ENCODE data around the gene LRMDA.

The LRMDA gene

DNA sequence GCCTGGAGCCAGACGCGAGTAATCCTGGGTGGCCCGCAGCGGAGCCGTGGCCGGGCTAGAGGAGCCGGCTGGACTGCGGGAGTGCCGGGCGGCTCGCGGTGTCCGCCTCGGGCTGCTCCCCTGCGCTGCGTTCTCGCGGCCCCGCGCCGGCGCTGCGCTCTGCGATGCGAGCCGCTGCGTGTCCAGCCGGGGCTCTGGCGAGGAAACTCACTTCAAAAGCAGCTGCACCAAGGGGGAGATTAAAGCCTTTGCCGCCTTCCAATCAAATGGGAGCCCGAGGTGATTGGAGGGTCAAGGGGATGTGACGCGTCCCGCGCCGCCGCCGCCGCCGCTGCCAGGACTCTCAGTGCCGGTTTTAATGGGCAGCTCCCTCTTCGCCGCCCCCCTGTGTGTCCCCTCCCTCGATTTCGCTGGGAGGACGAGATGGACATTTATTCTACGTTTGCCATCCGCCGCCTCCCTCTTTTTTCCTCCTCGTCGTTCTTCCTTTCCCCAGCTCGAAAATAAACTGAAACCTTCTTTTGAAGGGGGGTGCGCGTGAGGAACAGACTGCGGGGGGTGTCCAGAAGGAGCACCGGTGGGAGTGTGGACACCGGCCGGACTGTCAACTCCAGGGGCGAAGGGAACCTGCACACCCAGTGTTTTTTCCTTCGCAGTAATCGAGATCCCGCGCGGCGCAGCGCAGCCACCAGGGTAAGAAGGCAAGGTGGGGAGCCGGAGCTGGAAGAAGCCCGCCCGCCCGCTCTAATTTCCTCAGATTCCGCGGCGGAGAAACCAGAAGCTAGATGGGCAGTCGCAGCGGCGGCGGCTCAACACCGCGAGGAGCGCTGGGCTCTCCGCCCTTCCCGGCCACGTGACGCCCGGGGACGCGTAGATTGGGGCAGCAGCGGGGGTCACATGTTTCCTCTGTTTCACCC lies 29.6 kb upstream of the LRMDA start, which contains the start of gene ZNF503 (continued):
- TF ChIP-seq WT1 (tag by site-specific recombination; IDR thresholded peaks at IDR 0.05) (peak; percentile 95), BCL11B (tag by site-specific recombination; IDR thresholded peaks at IDR 0.05; ENCODE audit: low read depth) (peak; percentile 84; the same call in 1 of the 2 replicates), GFI1B (tag by site-specific recombination; IDR thresholded peaks at IDR 0.05) (no peak), INSM2 (tag by site-specific recombination; IDR thresholded peaks at IDR 0.05) (no peak), ZNF37A (tag by site-specific recombination; IDR thresholded peaks at IDR 0.05) (no peak), ZNF629 (tag by site-specific recombination; IDR thresholded peaks at IDR 0.05) (peak; percentile 61), ZFP37 (tag by site-specific recombination; IDR thresholded peaks at IDR 0.05) (peak; percentile 79; the same call in 1 of the 2 replicates), SP7 (tag by site-specific recombination; IDR thresholded peaks at IDR 0.05) (peak; percentile 8; the same call in 1 of the 2 replicates), GLIS2 (tag by site-specific recombination; IDR thresholded peaks at IDR 0.05) (peak; percentile 96), ZNF114 (tag by site-specific recombination; IDR thresholded peaks at IDR 0.05) (no peak), ZNF514 (tag by site-specific recombination; IDR thresholded peaks at IDR 0.05) (no peak), ZFP41 (tag by site-specific recombination; IDR thresholded peaks at IDR 0.05; ENCODE audit: borderline replicate concordance) (no peak), ZNF76 (tag by site-specific recombination; IDR thresholded peaks at IDR 0.05; ENCODE audit: borderline replicate concordance, low read depth) (peak; percentile 30; the same call in 1 of the 2 replicates), ZNF404 (tag by site-specific recombination; IDR thresholded peaks at IDR 0.05) (no peak), KLF8 (tag by site-specific recombination; IDR thresholded peaks at IDR 0.05) (peak; percentile 78), ZEB2 (tag by site-specific recombination; IDR thresholded peaks at IDR 0.05) (peak; percentile 84), ZBTB6 (tag by site-specific recombination; IDR thresholded peaks at IDR 0.05) (no peak), ZNF341 (tag by site-specific recombination; IDR thresholded peaks at IDR 0.05; ENCODE audit: low read depth) (peak; percentile 76), ZNF837 (tag by site-specific recombination; IDR thresholded peaks at IDR 0.05) (no peak), ZNF510 (tag by site-specific recombination; IDR thresholded peaks at IDR 0.05; ENCODE audit: insufficient replicate concordance) (no peak), ZNF140 (tag by site-specific recombination; IDR thresholded peaks at IDR 0.05) (no peak)
- TF ChIP-seq, protein P1, sequence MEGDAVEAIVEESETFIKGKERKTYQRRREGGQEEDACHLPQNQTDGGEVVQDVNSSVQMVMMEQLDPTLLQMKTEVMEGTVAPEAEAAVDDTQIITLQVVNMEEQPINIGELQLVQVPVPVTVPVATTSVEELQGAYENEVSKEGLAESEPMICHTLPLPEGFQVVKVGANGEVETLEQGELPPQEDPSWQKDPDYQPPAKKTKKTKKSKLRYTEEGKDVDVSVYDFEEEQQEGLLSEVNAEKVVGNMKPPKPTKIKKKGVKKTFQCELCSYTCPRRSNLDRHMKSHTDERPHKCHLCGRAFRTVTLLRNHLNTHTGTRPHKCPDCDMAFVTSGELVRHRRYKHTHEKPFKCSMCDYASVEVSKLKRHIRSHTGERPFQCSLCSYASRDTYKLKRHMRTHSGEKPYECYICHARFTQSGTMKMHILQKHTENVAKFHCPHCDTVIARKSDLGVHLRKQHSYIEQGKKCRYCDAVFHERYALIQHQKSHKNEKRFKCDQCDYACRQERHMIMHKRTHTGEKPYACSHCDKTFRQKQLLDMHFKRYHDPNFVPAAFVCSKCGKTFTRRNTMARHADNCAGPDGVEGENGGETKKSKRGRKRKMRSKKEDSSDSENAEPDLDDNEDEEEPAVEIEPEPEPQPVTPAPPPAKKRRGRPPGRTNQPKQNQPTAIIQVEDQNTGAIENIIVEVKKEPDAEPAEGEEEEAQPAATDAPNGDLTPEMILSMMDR (tag by site-specific recombination; IDR thresholded peaks at IDR 0.05) = peak; percentile 69
- TF ChIP-seq, protein P2, sequence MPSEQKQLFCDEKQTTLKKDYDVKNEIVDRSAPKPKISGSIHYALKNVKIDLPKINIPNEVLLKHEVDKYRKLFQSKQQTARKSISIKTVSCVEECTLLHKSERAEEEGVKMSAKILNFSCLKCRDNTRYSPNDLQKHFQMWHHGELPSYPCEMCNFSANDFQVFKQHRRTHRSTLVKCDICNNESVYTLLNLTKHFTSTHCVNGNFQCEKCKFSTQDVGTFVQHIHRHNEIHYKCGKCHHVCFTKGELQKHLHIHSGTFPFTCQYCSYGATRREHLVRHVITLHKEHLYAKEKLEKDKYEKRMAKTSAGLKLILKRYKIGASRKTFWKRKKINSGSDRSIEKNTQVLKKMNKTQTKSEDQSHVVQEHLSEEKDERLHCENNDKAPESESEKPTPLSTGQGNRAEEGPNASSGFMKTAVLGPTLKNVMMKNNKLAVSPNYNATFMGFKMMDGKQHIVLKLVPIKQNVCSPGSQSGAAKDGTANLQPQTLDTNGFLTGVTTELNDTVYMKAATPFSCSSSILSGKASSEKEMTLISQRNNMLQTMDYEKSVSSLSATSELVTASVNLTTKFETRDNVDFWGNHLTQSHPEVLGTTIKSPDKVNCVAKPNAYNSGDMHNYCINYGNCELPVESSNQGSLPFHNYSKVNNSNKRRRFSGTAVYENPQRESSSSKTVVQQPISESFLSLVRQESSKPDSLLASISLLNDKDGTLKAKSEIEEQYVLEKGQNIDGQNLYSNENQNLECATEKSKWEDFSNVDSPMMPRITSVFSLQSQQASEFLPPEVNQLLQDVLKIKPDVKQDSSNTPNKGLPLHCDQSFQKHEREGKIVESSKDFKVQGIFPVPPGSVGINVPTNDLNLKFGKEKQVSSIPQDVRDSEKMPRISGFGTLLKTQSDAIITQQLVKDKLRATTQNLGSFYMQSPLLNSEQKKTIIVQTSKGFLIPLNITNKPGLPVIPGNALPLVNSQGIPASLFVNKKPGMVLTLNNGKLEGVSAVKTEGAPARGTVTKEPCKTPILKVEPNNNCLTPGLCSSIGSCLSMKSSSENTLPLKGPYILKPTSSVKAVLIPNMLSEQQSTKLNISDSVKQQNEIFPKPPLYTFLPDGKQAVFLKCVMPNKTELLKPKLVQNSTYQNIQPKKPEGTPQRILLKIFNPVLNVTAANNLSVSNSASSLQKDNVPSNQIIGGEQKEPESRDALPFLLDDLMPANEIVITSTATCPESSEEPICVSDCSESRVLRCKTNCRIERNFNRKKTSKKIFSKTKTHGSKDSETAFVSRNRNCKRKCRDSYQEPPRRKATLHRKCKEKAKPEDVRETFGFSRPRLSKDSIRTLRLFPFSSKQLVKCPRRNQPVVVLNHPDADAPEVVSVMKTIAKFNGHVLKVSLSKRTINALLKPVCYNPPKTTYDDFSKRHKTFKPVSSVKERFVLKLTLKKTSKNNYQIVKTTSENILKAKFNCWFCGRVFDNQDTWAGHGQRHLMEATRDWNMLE (tag by site-specific recombination; conservative IDR thresholded peaks at IDR 0.05; ENCODE audit: low read depth) = no peak; the same call in 1 of the 2 replicates
- TF ChIP-seq, protein P3, sequence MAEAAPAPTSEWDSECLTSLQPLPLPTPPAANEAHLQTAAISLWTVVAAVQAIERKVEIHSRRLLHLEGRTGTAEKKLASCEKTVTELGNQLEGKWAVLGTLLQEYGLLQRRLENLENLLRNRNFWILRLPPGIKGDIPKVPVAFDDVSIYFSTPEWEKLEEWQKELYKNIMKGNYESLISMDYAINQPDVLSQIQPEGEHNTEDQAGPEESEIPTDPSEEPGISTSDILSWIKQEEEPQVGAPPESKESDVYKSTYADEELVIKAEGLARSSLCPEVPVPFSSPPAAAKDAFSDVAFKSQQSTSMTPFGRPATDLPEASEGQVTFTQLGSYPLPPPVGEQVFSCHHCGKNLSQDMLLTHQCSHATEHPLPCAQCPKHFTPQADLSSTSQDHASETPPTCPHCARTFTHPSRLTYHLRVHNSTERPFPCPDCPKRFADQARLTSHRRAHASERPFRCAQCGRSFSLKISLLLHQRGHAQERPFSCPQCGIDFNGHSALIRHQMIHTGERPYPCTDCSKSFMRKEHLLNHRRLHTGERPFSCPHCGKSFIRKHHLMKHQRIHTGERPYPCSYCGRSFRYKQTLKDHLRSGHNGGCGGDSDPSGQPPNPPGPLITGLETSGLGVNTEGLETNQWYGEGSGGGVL (tag by site-specific recombination; IDR thresholded peaks at IDR 0.05) = no peak
- TF ChIP-seq, protein P4, sequence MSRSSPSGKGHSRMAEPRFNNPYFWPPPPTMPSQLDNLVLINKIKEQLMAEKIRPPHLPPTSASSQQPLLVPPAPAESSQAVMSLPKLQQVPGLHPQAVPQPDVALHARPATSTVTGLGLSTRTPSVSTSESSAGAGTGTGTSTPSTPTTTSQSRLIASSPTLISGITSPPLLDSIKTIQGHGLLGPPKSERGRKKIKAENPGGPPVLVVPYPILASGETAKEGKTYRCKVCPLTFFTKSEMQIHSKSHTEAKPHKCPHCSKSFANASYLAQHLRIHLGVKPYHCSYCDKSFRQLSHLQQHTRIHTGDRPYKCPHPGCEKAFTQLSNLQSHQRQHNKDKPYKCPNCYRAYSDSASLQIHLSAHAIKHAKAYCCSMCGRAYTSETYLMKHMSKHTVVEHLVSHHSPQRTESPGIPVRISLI (tag by site-specific recombination; IDR thresholded peaks at IDR 0.05) = no peak
